Liver (tissue), 3 donors: ENCODE measurements around the gene BTN3A1.

Source experiments
- ATF3 ChIP-seq: IDR thresholded peaks from 2 replicates; pipeline ENCODE4 v1.6.1; 2016; ENCODE audit warnings: antibody characterized with exemption
- CTCF ChIP-seq: fragments of 150-350 bp; IDR thresholded peaks from 2 replicates; pipeline ENCODE4 v1.5.1; 2017; ENCODE audit warnings: improper control_type of control experiment, low read depth, low read length; ENCODE audit not compliant: missing input control
- FOXA1 ChIP-seq: IDR thresholded peaks from 2 replicates; pipeline ENCODE4 v1.6.1; 2016; ENCODE audit warnings: antibody characterized with exemption
- GABPA ChIP-seq, 2 donors: IDR thresholded peaks in 1 of 2; conservative IDR thresholded peaks in 1 of 2; 2 replicates each; pipeline ENCODE4 v1.6.1; 2016; ENCODE audit warnings: antibody characterized with exemption in 2 of 2, mild to moderate bottlenecking in 1 of 2, moderate library complexity in 1 of 2
- MAX ChIP-seq: IDR thresholded peaks from 2 replicates; pipeline ENCODE4 v1.6.1; 2016; ENCODE audit warnings: antibody characterized with exemption
- NR2F2 ChIP-seq: IDR thresholded peaks from 2 replicates; pipeline ENCODE4 v1.6.1; 2016; ENCODE audit warnings: antibody characterized with exemption
- RAD21 ChIP-seq, 2 donors: IDR thresholded peaks; 2 replicates each; pipeline ENCODE4 v1.6.1; 2016; ENCODE audit warnings: antibody characterized with exemption in 2 of 2, mild to moderate bottlenecking in 2 of 2
- REST ChIP-seq: IDR thresholded peaks from 2 replicates; pipeline ENCODE4 v1.6.1; 2016; ENCODE audit warnings: antibody characterized with exemption, mild to moderate bottlenecking
- SP1 ChIP-seq: IDR thresholded peaks from 2 replicates; pipeline ENCODE4 v1.6.1; 2018; ENCODE audit warnings: antibody characterized with exemption, mild to moderate bottlenecking
- TAF1 ChIP-seq: conservative IDR thresholded peaks from 2 replicates; pipeline ENCODE4 v1.6.1; 2016; ENCODE audit warnings: antibody characterized with exemption, mild to moderate bottlenecking
- YY1 ChIP-seq: IDR thresholded peaks from 2 replicates; pipeline ENCODE4 v1.6.1; 2016; ENCODE audit warnings: antibody characterized with exemption, mild to moderate bottlenecking
- ZBTB33 ChIP-seq: IDR thresholded peaks from 2 replicates; pipeline ENCODE4 v1.6.1; 2016; ENCODE audit warnings: antibody characterized with exemption
- donor health status: healthy.
- donor health status: healthy.

- TF ChIP-seq CTCF (no peak), NR2F2 (no peak), MAX (no peak), FOXA1 (no peak), YY1 (no peak), ATF3 (no peak), RAD21 (IDR thresholded peaks at IDR 0.05) (no peak), TAF1 (no peak), REST (no peak), SP1 (no peak), ZBTB33 (no peak), GABPA (IDR thresholded peaks at IDR 0.05 in 1 of 2, conservative IDR thresholded peaks at IDR 0.05 in 1 of 2) (no peak)
Observed at GRCh38 chr6:26441977-26442376, 39.9 kb downstream of the BTN3A1 start.
